H9 (cell line): Measurements from ENCODE around the gene ARHGAP8. TPM values are rescaled to one million over a fixed set of nuclear protein-coding genes. Genes with fewer than 3 reads are reported as not detected.

Experiments
- DNase-seq: peaks from one replicate; pipeline ENCODE4 v3.0.0-alpha.2; 2017
- H2AFZ ChIP-seq: one replicate; pipeline ENCODE4 v1.6.1; 2013; ENCODE audit warnings: mild to moderate bottlenecking, low read length, control low read depth, moderate library complexity
- H2AK5ac ChIP-seq: 2 replicates; pipeline ENCODE4 v1.6.1; 2013; ENCODE audit warnings: low read length, control low read depth, mixed read lengths; ENCODE audit not compliant: insufficient read length
- H2BK120ac ChIP-seq: one replicate; pipeline ENCODE4 v1.6.1; 2013; ENCODE audit warnings: low read depth, mild to moderate bottlenecking, low read length, control low read depth, inconsistent platforms; ENCODE audit not compliant: poor library complexity, severe bottlenecking
- H2BK12ac ChIP-seq: 2 replicates; pipeline ENCODE4 v1.6.1; 2013; ENCODE audit warnings: low read length, control low read depth, mixed read lengths, low read depth; ENCODE audit not compliant: insufficient read length
- H2BK15ac ChIP-seq: 2 replicates; pipeline ENCODE4 v1.6.1; 2013; ENCODE audit warnings: low read depth, low read length, control low read depth
- H2BK20ac ChIP-seq: one replicate; pipeline ENCODE4 v1.6.1; 2013; ENCODE audit warnings: low read depth, mild to moderate bottlenecking, low read length, control low read depth, inconsistent platforms; ENCODE audit not compliant: poor library complexity, severe bottlenecking
- H2BK5ac ChIP-seq: 2 replicates; pipeline ENCODE4 v1.6.1; 2013; ENCODE audit warnings: low read length, control low read depth, mixed read lengths; ENCODE audit not compliant: insufficient read length
- H3K14ac ChIP-seq: 2 replicates; pipeline ENCODE4 v1.6.1; 2013; ENCODE audit warnings: low read length, control low read depth; ENCODE audit not compliant: insufficient read depth
- H3K18ac ChIP-seq: 2 replicates; pipeline ENCODE4 v1.6.1; 2013; ENCODE audit warnings: low read depth, mild to moderate bottlenecking, mixed read lengths, low read length, control low read depth; ENCODE audit not compliant: insufficient read length
- H3K23ac ChIP-seq: 2 replicates; pipeline ENCODE4 v1.6.1; 2013; ENCODE audit warnings: low read length, control low read depth, mixed read lengths, low read depth; ENCODE audit not compliant: insufficient read length
- H3K23me2 ChIP-seq: 2 replicates; pipeline ENCODE4 v1.6.1; 2013; ENCODE audit warnings: low read depth, mild to moderate bottlenecking, mixed read lengths, low read length, control low read depth; ENCODE audit not compliant: insufficient read length, poor library complexity, severe bottlenecking
- H3K27ac ChIP-seq: 2 replicates; pipeline ENCODE4 v1.5.1; 2013; ENCODE audit warnings: low read length, control low read depth, mixed read lengths, low read depth; ENCODE audit not compliant: insufficient read length
- H3K27me3 ChIP-seq: 2 replicates; pipeline ENCODE4 v1.6.1; 2013; ENCODE audit warnings: low read length, control low read depth, inconsistent platforms; ENCODE audit not compliant: insufficient read depth
- H3K4ac ChIP-seq: 2 replicates; pipeline ENCODE4 v1.6.1; 2013; ENCODE audit warnings: low read depth, mild to moderate bottlenecking, control low read depth, inconsistent platforms, low read length, moderate library complexity
- H3K4me1 ChIP-seq: 2 replicates; pipeline ENCODE4 v1.6.1; 2013; ENCODE audit warnings: low read length, control low read depth, inconsistent platforms; ENCODE audit not compliant: insufficient read depth
- H3K4me2 ChIP-seq: 2 replicates; pipeline ENCODE4 v1.6.1; 2013; ENCODE audit warnings: low read length, control low read depth, mixed read lengths; ENCODE audit not compliant: insufficient read length, insufficient read depth
- H3K56ac ChIP-seq: 2 replicates; pipeline ENCODE4 v1.6.1; 2013; ENCODE audit warnings: low read depth, mild to moderate bottlenecking, mixed read lengths, low read length, control low read depth; ENCODE audit not compliant: insufficient read length
- H3K79me1 ChIP-seq: 2 replicates; pipeline ENCODE4 v1.6.1; 2013; ENCODE audit warnings: low read depth, mild to moderate bottlenecking, moderate library complexity, low read length, control low read depth, inconsistent platforms; ENCODE audit not compliant: insufficient read depth, poor library complexity, severe bottlenecking
- H3K79me2 ChIP-seq: 2 replicates; pipeline ENCODE4 v1.6.1; 2013; ENCODE audit warnings: low read length, control low read depth, inconsistent platforms; ENCODE audit not compliant: insufficient read depth
- H3K9ac ChIP-seq: 2 replicates; pipeline ENCODE4 v1.6.1; 2013; ENCODE audit warnings: low read length, control low read depth, mixed read lengths; ENCODE audit not compliant: insufficient read length; ENCODE audit errors: extremely low read depth
- H3K9me3 ChIP-seq: one replicate; pipeline ENCODE4 v1.6.1; 2013; ENCODE audit warnings: low read depth, low read length, inconsistent platforms; ENCODE audit not compliant: control insufficient read depth
- H3T11ph ChIP-seq: one replicate; pipeline ENCODE4 v1.6.1; 2013; ENCODE audit warnings: mild to moderate bottlenecking, low read length, control low read depth, inconsistent platforms
- H4K20me1 ChIP-seq: one replicate; pipeline ENCODE4 v1.6.1; 2013; ENCODE audit not compliant: control insufficient read depth, insufficient read length, insufficient read depth
- H4K5ac ChIP-seq: 2 replicates; pipeline ENCODE4 v1.6.1; 2013; ENCODE audit warnings: low read depth, mild to moderate bottlenecking, mixed read lengths, low read length, control low read depth; ENCODE audit not compliant: insufficient read length
- H4K8ac ChIP-seq: replicated peaks from 2 replicates; pipeline ENCODE4 v1.6.1; 2013; ENCODE audit warnings: low read length, control low read depth, mixed read lengths, low read depth; ENCODE audit not compliant: insufficient read length
- H4K91ac ChIP-seq: 2 replicates; pipeline ENCODE4 v1.6.1; 2013; ENCODE audit warnings: low read depth, mild to moderate bottlenecking, moderate library complexity, mixed read lengths, low read length, control low read depth; ENCODE audit not compliant: insufficient read length
- H3K27ac Mint-ChIP-seq, 3 experiments: 2 replicates in 2 of 3; 3 replicates in 1 of 3; pipeline ENCODE4 v1.8.0; 2020 to 2021; ENCODE audit warnings: mixed read lengths in 3 of 3, mild to moderate bottlenecking in 1 of 3, moderate library complexity in 1 of 3
- H3K27me3 Mint-ChIP-seq: 2 replicates; pipeline ENCODE4 v1.8.0; 2021; ENCODE audit warnings: low read depth, mild to moderate bottlenecking, moderate library complexity, mixed read lengths
- H3K36me3 Mint-ChIP-seq, 3 experiments: 2 replicates in 2 of 3; 3 replicates in 1 of 3; pipeline ENCODE4 v1.8.0; 2020 to 2021; ENCODE audit warnings: low read depth in 3 of 3, mixed read lengths in 3 of 3; ENCODE audit not compliant: insufficient read depth in 1 of 3
- H3K4me1 Mint-ChIP-seq, 2 experiments: 2 replicates each; pipeline ENCODE4 v1.8.0; 2020; ENCODE audit warnings: mixed read lengths in 2 of 2
- H3K4me3 Mint-ChIP-seq, 2 experiments: 2 replicates in 1 of 2; 3 replicates in 1 of 2; pipeline ENCODE4 v1.8.0; 2020 to 2021; ENCODE audit warnings: mild to moderate bottlenecking in 2 of 2, mixed read lengths in 2 of 2, moderate library complexity in 1 of 2
- H3K9me3 Mint-ChIP-seq, 2 experiments: 2 replicates in 1 of 2; 3 replicates in 1 of 2; pipeline ENCODE4 v1.8.0; 2020; ENCODE audit warnings: mild to moderate bottlenecking in 2 of 2, mixed read lengths in 2 of 2, moderate library complexity in 1 of 2
- WGBS: extraction: QIAGEN DNeasy Blood & Tissue Kit; methylation state at CpG from one replicate; pipeline ENCODE4 v1.1.7; 2013; ENCODE audit warnings: missing lambda C conversion rate, low lambda C conversion rate, mixed read lengths; ENCODE audit not compliant: insufficient read length; ENCODE audit errors: extremely low coverage; 5-methylcytosine and 5-hydroxymethylcytosine counted together
- total RNA-seq: library from RNA; stranded (reverse); gene quantifications from 2 replicates; pipeline ENCODE4 v1.2.1, GENCODE V29; 2021
- TF ChIP-seq, protein P1 (sequence below): fragments of 200-600 bp; sonication (generic); conservative IDR thresholded peaks from 3 replicates; pipeline ENCODE4 v1.8.0; 2021; ENCODE audit warnings: antibody characterized with exemption, mild to moderate bottlenecking

Gene ARHGAP8
- total RNA-seq, 1 experiment from 2014 or later, result 35.4 TPM

GRCh38 chr22:44884562-44884961 lies 132.2 kb downstream of the ARHGAP8 start:
- Mint-ChIP-seq H3K4me1 (peaks cover 8 to 9% of the 10 kb centered on the region in 2 experiments), H3K27me3 (no peaks in the 10 kb centered on the region), H3K36me3 (peaks cover 17 to 41% (median 29%) of the 10 kb centered on the region in 3 experiments; a peak in 6 of 7 replicates), H3K9me3 (no peaks in the 10 kb centered on the region), H3K27ac (no peak overlapping the region), H3K4me3 (no peak overlapping the region)
- Histone ChIP-seq H3K79me2 (no peaks in the 10 kb centered on the region), H2AK5ac (no peak overlapping the region), H3K23ac (no peak overlapping the region), H3T11ph (no peak overlapping the region), H2BK120ac (no peak overlapping the region), H3K9ac (no peak overlapping the region), H2BK12ac (no peak overlapping the region), H4K8ac (no peak overlapping the region), H3K4ac (no peak overlapping the region), H3K9me3 (no peaks in the 10 kb centered on the region), H3K18ac (no peak overlapping the region), H3K56ac (no peak overlapping the region), H3K23me2 (no peaks in the 10 kb centered on the region), H3K4me2 (no peak overlapping the region), H2BK20ac (no peak overlapping the region), H4K20me1 (no peaks in the 10 kb centered on the region), H3K14ac (no peak overlapping the region), H2BK15ac (no peak overlapping the region), H3K79me1 (no peaks in the 10 kb centered on the region), H3K27ac (no peak overlapping the region), H3K4me1 (no peaks in the 10 kb centered on the region), H4K91ac (no peak overlapping the region), H2BK5ac (no peak overlapping the region), H2AFZ (no peak overlapping the region), H3K27me3 (no peaks in the 10 kb centered on the region), H4K5ac (no peak overlapping the region)
- DNase-seq, result no peak
- TF ChIP-seq, protein P1, sequence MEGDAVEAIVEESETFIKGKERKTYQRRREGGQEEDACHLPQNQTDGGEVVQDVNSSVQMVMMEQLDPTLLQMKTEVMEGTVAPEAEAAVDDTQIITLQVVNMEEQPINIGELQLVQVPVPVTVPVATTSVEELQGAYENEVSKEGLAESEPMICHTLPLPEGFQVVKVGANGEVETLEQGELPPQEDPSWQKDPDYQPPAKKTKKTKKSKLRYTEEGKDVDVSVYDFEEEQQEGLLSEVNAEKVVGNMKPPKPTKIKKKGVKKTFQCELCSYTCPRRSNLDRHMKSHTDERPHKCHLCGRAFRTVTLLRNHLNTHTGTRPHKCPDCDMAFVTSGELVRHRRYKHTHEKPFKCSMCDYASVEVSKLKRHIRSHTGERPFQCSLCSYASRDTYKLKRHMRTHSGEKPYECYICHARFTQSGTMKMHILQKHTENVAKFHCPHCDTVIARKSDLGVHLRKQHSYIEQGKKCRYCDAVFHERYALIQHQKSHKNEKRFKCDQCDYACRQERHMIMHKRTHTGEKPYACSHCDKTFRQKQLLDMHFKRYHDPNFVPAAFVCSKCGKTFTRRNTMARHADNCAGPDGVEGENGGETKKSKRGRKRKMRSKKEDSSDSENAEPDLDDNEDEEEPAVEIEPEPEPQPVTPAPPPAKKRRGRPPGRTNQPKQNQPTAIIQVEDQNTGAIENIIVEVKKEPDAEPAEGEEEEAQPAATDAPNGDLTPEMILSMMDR, result no peak
- WGBS, result no CpG with 5 or more reads among the region's 1 CpG
